Stomach smooth muscle (tissue), 2 donors: ENCODE measurements around the gene ATAD3C.
A peak's percentile ranks its signal among the peaks of the same experiment; 100 is the strongest.

Experiments used
- H3K27ac ChIP-seq: one replicate; pipeline ENCODE4 v1.7.0; 2013; ENCODE audit warnings: mild to moderate bottlenecking, low read length, inconsistent platforms
- H3K27me3 ChIP-seq, 2 donors: one replicate each; pipeline ENCODE4 v1.7.0; 2013; ENCODE audit warnings: low read length in 2 of 2; ENCODE audit not compliant: insufficient read depth in 2 of 2, control insufficient read depth in 1 of 2
- H3K36me3 ChIP-seq, 2 donors: one replicate each; pipeline ENCODE4 v1.7.0; 2013; ENCODE audit warnings: low read length in 2 of 2; ENCODE audit not compliant: control insufficient read depth in 2 of 2, insufficient read depth in 2 of 2
- H3K4me1 ChIP-seq: one replicate; pipeline ENCODE4 v1.7.0; 2013; ENCODE audit warnings: low read length; ENCODE audit not compliant: control insufficient read depth, insufficient read depth
- H3K4me3 ChIP-seq, 2 donors: one replicate each; pipeline ENCODE4 v1.7.0; 2013; ENCODE audit warnings: low read length in 2 of 2
- H3K9ac ChIP-seq, 2 donors: one replicate each; pipeline ENCODE4 v1.7.0; 2013; ENCODE audit warnings: low read length in 2 of 2, mild to moderate bottlenecking in 1 of 2
- H3K9me3 ChIP-seq, 2 donors: one replicate each; pipeline ENCODE4 v1.7.0; 2013; ENCODE audit warnings: low read length in 2 of 2; ENCODE audit not compliant: control insufficient read depth in 2 of 2
- donor health status: healthy.
- donor health status: Pancreatic carcinoma.

The ATAD3C gene

GRCh38 chr1:1432951-1433803 lies 16.3 kb upstream of the ATAD3C start:
- Histone ChIP-seq H3K27me3 (no peaks in the 10 kb centered on the region), H3K27ac (peak overlapping the region; percentile 99), H3K36me3 (no peaks in the 10 kb centered on the region), H3K9ac (peak overlapping the region; percentile 69 to 82), H3K9me3 (no peaks in the 10 kb centered on the region), H3K4me3 (peak overlapping the region; percentile 45 to 78), H3K4me1 (peaks cover 85% of the 10 kb centered on the region)

- no peaks in the 10 kb centered on the region for H3K27me3 ChIP-seq
- no peaks in the 10 kb centered on the region for H3K9me3 ChIP-seq
- H3K9ac ChIP-seq: peak overlapping the region; percentile 69 to 82
- peaks cover 86% of the 10 kb centered on the region for H3K4me1 ChIP-seq
- peak overlapping the region; percentile 99 for H3K27ac ChIP-seq
- H3K36me3 ChIP-seq: no peaks in the 10 kb centered on the region
- peak overlapping the region; percentile 62 to 78 for H3K4me3 ChIP-seq
These were observed 15.7 kb upstream of the ATAD3C start for GRCh38 chr1:1433804-1434130.

- H3K9me3 ChIP-seq: no peaks in the 10 kb centered on the region
- peaks cover 86% of the 10 kb centered on the region for H3K4me1 ChIP-seq
- H3K4me3 ChIP-seq: peak overlapping the region; percentile 62 to 78
- H3K27ac ChIP-seq: peak overlapping the region; percentile 99
- H3K36me3 ChIP-seq: no peaks in the 10 kb centered on the region
- no peaks in the 10 kb centered on the region for H3K27me3 ChIP-seq
- H3K9ac ChIP-seq: peak overlapping the region; percentile 74 to 82
These were observed 15.2 kb upstream of the ATAD3C start for GRCh38 chr1:1434131-1434823.

GRCh38 chr1:1434824-1435105 lies 14.7 kb upstream of the ATAD3C start:
- Histone ChIP-seq H3K4me3 (peak overlapping the region; percentile 62 to 78), H3K27ac (peak overlapping the region; percentile 99), H3K36me3 (no peaks in the 10 kb centered on the region), H3K4me1 (peaks cover 81% of the 10 kb centered on the region), H3K9me3 (no peaks in the 10 kb centered on the region), H3K9ac (peak overlapping the region; percentile 74 to 82), H3K27me3 (no peaks in the 10 kb centered on the region)

GRCh38 chr1:1435106-1435903 lies 14.2 kb upstream of the ATAD3C start, which contains the start of gene VWA1:
Gene VWA1, plus strand, starts transcription at chr1:1435690. Its CDS starts 59 bp downstream, at chr1:1435749.
- no peaks in the 10 kb centered on the region for H3K27me3 ChIP-seq
- no peaks in the 10 kb centered on the region for H3K9me3 ChIP-seq
- peak within 1 kb of the TSS; percentile 78 to 83 for H3K4me3 ChIP-seq
- H3K27ac ChIP-seq: peak within 1 kb of the TSS; percentile 99
- H3K9ac ChIP-seq: peak within 1 kb of the TSS; percentile 76 to 82
- no peaks in the 10 kb centered on the region for H3K36me3 ChIP-seq
- H3K4me1 ChIP-seq: peaks cover 79% of the 10 kb centered on the region

- no peaks in the 10 kb centered on the region for H3K27me3 ChIP-seq
- H3K36me3 ChIP-seq: no peaks in the 10 kb centered on the region
- H3K4me1 ChIP-seq: peaks cover 79% of the 10 kb centered on the region
These were observed 13.4 kb upstream of the ATAD3C start for GRCh38 chr1:1435911-1436629.

GRCh38 chr1:1436630-1437032 lies 12.9 kb upstream of the ATAD3C start:
- H3K4me3 ChIP-seq: peak overlapping the region; percentile 78 to 83
- H3K27me3 ChIP-seq: no peaks in the 10 kb centered on the region
- H3K4me1 ChIP-seq: peaks cover 77% of the 10 kb centered on the region
- H3K9ac ChIP-seq: peak overlapping the region; percentile 76 to 80
- H3K9me3 ChIP-seq: no peaks in the 10 kb centered on the region
- no peak overlapping the region for H3K27ac ChIP-seq
- H3K36me3 ChIP-seq: no peaks in the 10 kb centered on the region

More at GRCh38 chr1:1435911-1436629, 13.4 kb upstream of the ATAD3C start:
- no peaks in the 10 kb centered on the region for H3K9me3 ChIP-seq
- peak overlapping the region; percentile 78 to 83 for H3K4me3 ChIP-seq
- H3K27ac ChIP-seq: no peak overlapping the region
- peak overlapping the region; percentile 76 to 80 for H3K9ac ChIP-seq

- H3K27me3 ChIP-seq: no peaks in the 10 kb centered on the region
- H3K4me1 ChIP-seq: peaks cover 76% of the 10 kb centered on the region
- H3K27ac ChIP-seq: no peak overlapping the region
- H3K4me3 ChIP-seq: peak overlapping the region; percentile 78 to 83
- H3K9ac ChIP-seq: peak overlapping the region; percentile 76 to 80
- H3K36me3 ChIP-seq: no peaks in the 10 kb centered on the region
- no peaks in the 10 kb centered on the region for H3K9me3 ChIP-seq
These were observed 12.2 kb upstream of the ATAD3C start for GRCh38 chr1:1437033-1437903.

- H3K27me3 ChIP-seq: no peaks in the 10 kb centered on the region
- H3K9ac ChIP-seq: no peak overlapping the region
- H3K4me1 ChIP-seq: peaks cover 69% of the 10 kb centered on the region
- no peaks in the 10 kb centered on the region for H3K36me3 ChIP-seq
- H3K27ac ChIP-seq: no peak overlapping the region
- no peaks in the 10 kb centered on the region for H3K9me3 ChIP-seq
- no peak overlapping the region for H3K4me3 ChIP-seq
These were observed 11.5 kb upstream of the ATAD3C start for GRCh38 chr1:1437904-1438376.
